ENCODE results near the gene XRCC2.

Gene XRCC2

DNA sequence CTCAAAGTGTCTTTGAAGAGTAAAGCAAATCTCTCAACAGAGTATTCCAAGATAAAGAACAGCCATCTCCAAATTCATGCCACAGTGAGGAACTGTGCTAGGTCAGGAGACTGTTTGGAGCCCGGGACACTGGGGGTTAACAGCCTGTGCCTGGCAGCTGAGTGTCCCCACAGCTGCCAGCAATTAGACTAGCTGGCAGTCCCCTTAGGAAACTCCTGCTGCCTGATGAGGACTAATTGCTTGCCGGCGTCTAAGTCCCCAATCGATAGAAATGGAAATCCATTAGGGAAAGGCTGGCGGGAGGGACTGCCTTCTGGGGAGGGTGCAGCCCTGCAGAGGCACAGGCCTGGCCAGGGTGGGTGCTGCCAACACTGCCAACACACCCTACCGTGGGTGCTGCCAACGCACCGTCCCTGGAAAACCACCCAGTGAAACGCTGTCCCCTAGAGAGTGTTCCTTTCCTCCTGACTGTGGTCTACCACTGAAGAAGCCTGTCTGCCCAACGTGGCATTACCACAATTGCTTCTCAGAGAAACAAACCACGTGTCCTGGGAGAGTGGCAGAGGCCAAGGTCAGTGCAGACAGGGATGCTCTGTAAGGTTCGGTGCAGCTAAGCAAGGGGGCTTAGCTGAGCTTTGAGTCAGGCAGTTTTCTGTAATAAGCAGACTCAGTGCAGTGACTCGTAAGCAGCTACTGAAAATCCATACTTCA is 60.8 kb downstream of the XRCC2 start:
- peak; percentile 51 for DNase-seq (ENCODE audit: low spot score)

DNA sequence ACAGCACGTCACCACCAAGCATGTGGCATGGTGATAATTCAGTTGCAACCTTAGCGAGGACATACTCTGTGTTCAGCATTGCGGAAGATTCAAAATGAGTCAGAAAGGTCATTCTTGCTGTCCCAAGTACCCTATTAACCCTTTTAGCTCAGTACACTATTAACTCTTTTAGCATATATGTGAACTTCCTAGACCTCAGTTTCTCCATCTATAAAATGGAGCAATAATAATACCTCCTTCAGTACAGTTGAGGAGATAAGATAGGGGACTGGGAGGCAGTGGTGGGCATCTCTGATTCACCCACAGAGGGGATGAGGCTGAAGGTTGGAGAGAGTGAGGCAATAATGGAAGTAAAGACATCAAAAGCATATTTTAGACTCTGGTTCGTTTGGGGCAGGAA is 67.3 kb downstream of the XRCC2 start:
- DNase-seq (ENCODE audit: low spot score) = no peak

GRCh38 chr7:152608208-152608607 is 67.7 kb downstream of the XRCC2 start:
- DNase-seq (ENCODE audit: low spot score) = no peak

DNA sequence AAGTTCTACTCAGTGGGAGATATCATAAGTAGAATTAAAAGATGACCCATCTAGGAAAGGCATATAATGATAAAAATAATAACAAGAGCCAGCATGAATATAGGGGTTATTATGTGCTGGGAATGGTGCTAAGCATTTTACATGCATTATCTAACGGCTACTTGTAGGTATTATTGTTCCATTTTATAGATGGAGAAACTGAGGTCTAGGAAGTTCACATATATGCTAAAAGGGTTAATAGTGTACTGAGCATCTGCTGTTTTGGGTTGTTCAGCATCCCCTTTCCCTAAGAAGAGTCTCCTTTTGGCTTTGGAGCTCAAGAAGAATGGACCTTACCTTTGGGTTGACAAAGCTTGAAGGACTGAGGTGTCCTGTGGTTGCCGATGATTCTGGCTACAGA is 68.9 kb downstream of the XRCC2 start:
- DNase-seq (ENCODE audit: low spot score) = no peak

DNA sequence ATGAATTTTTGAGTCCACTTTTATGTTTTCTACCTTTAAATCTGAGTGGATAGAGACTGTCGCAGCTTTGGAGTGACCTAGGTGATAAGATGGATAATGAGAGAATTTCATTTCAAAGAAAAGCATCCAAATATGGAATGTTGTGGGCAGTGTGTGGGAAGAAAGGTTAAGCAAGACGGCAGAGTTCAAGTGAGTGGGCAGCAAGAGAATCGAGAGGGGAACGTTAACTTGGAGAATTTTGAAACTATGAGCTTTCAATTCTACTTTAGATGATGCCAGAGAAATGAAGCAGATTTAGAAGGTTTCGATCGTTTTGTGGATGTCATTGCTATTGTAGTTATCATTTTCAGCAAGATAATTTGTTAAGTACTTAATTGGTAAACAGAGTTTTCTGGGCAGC is 73.0 kb downstream of the XRCC2 start:
- DNase-seq (ENCODE audit: low spot score) = no peak

DNA sequence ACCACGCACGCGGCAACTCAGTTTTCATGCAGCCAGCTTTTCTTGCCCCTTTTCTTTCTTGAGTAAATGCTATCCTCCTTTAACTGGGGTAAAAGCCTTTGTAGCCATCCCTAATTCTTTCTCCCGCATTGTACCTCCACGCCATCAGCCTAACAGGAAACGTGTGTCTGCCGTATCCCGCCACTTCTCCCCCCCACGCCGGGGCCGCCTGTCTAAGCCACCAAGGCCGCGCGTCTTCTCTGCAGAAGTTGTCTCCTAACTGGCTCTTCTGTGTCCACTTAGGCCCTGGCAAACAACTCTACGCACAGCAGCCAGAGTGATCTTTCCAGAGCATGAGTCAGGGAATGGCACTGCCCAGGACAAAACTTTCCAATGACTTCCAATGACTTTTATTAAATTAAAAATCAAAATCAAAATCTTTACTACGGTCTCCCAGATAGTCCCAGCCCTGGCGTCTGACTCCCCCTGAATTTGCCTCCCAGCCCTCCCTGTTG is 74.6 kb downstream of the XRCC2 start:
- no peak for DNase-seq (ENCODE audit: low spot score)

- DNase-seq (ENCODE audit: low spot score) = no peak
Measured at GRCh38 chr7:152600266-152600665, 75.7 kb downstream of the XRCC2 start.

GRCh38 chr7:152597507-152597906 is 78.4 kb downstream of the XRCC2 start:
- no peak for DNase-seq (ENCODE audit: low spot score)

GRCh38 chr7:152596824-152597223 is 79.1 kb downstream of the XRCC2 start:
- DNase-seq (ENCODE audit: low spot score) = no peak

Data from RKO (cell line).